Measurements from ENCODE around the gene MIS18A. TPM values are rescaled to one million over a fixed set of nuclear protein-coding genes. Genes with fewer than 3 reads are reported as not detected.

MIS18A gene
- total RNA-seq, 4 donors from 2014 or later = 0.51 to 2.7 (median 0.87) TPM

DNA sequence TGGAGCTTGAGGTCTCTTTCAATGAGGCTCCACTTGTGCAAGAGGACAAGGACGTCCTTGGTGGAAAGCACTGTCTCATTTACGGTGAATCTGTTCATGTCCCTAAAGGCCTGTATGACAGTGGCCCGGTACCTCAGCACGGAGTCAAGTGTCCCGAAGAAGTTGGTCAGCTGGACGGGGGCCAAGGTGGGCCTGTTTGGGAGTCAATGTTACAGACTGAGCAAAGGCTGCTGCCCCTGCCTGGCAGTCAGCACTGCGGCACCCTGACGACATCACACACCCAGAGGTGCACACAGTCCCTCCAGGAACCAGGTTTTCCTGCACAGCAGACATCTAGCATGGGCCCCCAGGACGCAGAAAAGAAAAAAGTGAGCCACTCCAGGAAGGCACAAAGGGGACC lies 38.9 kb upstream of the MIS18A start:
- intact Hi-C loops (cut with DNase I; ENCODE audit: low total_unique reads) (no loop called here), in situ Hi-C loops (cut with MboI; ENCODE audit: low sequenced_read_pairs in 4 of 4) (no loop called here)
- Histone ChIP-seq H3K36me3 (peaks cover 0 to 90% of the 10 kb centered on the region in 2 donors), H3K27me3 (no peaks in the 10 kb centered on the region), H3K9me3 (no peaks in the 10 kb centered on the region), H3K4me3 (no peak overlapping the region), H3K4me1 (no peaks in the 10 kb centered on the region), H3K27ac (no peak overlapping the region)
- TF ChIP-seq, protein P1, sequence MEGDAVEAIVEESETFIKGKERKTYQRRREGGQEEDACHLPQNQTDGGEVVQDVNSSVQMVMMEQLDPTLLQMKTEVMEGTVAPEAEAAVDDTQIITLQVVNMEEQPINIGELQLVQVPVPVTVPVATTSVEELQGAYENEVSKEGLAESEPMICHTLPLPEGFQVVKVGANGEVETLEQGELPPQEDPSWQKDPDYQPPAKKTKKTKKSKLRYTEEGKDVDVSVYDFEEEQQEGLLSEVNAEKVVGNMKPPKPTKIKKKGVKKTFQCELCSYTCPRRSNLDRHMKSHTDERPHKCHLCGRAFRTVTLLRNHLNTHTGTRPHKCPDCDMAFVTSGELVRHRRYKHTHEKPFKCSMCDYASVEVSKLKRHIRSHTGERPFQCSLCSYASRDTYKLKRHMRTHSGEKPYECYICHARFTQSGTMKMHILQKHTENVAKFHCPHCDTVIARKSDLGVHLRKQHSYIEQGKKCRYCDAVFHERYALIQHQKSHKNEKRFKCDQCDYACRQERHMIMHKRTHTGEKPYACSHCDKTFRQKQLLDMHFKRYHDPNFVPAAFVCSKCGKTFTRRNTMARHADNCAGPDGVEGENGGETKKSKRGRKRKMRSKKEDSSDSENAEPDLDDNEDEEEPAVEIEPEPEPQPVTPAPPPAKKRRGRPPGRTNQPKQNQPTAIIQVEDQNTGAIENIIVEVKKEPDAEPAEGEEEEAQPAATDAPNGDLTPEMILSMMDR (IDR thresholded peaks at IDR 0.05 in 4 of 5, conservative IDR thresholded peaks at IDR 0.05 in 1 of 5) = no peak
- DNase-seq (no peak), ATAC-seq (no peak)

DNA sequence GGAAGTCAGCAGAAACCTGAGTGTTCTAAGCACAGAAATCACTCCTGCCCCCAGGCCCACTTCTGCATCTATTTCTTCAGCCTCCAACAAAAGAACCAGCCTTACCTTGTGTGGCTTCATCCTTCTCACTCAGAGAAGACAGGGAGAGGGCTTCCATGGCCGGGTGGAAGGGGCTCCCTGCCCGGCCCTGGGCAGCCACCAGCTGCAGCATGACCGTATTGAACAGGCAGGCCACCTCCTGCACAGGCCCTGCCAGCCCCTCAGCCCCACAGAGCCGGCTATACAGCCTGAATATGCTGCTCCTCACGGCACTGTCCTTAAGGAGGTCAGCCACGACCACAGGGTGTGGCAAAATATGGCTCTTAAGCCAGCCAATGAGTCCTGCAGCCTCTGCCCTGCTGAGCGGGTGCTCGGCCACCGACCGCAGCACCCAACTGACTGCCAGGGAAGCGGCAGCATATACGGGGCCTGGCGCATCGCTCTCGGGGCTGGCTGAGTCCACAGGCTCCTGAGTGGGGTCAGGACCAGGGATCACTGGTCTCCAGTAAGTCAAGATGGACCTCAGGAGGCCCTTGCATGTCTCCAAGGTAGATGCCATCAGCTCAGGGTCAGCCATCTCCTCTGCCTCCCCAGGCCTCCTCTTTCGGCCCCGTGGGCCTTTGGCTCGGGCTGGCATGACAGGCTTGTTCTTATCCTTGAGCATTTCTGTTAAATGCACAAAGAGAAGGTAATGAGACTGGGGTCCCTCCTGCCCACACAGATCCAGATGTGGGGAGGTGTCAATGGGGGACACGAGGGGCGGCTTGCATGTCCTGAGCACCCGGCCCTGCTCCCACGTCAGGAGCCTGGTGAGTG lies 37.7 kb upstream of the MIS18A start:
- in situ Hi-C loops (cut with MboI; ENCODE audit: low sequenced_read_pairs in 4 of 4) = no loop called here
- Histone ChIP-seq H3K4me1 (no peaks in the 10 kb centered on the region), H3K27me3 (no peaks in the 10 kb centered on the region), H3K27ac (no peak overlapping the region), H3K36me3 (peaks cover 0 to 79% of the 10 kb centered on the region in 2 donors), H3K4me3 (no peak overlapping the region), H3K9me3 (no peaks in the 10 kb centered on the region)
- TF ChIP-seq, protein P1 (IDR thresholded peaks at IDR 0.05 in 4 of 5, conservative IDR thresholded peaks at IDR 0.05 in 1 of 5) = no peak
- TF ChIP-seq POLR2A (IDR thresholded peaks at IDR 0.05) = no peak
- no peak for DNase-seq
- intact Hi-C loops (cut with DNase I; ENCODE audit: low total_unique reads) = no loop called here
- ATAC-seq = no peak

DNA sequence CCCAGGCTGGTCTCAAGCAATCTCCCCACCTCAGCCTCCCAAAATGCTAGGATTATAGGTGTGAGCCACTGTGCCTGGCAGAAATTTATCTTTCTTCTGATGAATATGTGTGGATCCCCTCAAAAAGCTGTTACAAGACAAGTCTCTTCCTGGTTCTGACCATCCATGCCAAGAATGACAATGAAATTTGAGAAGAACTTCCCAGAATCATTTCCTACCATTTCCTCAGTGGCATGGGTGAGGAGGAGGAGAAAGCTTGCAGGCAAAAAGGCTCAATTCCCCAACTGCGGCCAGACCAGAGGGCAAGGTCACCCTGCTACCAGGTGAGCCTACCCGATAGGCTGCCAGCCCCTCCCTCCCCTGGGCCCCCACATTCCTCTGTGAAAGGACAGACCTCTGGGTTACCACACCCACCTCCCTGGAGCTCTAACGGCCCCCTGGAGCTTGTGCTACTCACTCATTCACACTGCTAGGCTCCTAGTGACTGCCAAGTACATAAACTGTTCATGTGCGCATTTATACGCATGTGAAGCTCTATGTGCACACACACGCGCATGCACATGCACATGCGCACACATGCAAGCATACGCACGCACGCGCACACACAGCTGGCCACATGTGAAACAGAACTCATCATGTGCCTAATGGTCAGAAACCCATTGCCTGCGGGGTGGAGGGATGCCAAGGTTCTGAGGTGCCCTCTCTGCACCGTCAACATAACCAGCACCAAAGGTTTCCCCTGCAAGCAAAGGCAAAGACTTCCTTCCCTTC lies 36.8 kb upstream of the MIS18A start:
- H3K27me3 ChIP-seq = no peaks in the 10 kb centered on the region
- no peak overlapping the region for H3K27ac ChIP-seq
- no peaks in the 10 kb centered on the region for H3K9me3 ChIP-seq
- in situ Hi-C loops (cut with MboI; ENCODE audit: low sequenced_read_pairs in 4 of 4) = no loop called here
- ATAC-seq (no peak), DNase-seq (no peak)
- no peaks in the 10 kb centered on the region for H3K4me1 ChIP-seq
- no peak overlapping the region for H3K4me3 ChIP-seq
- intact Hi-C loops (cut with DNase I; ENCODE audit: low total_unique reads) = no loop called here
- H3K36me3 ChIP-seq = peaks cover 0 to 70% of the 10 kb centered on the region in 2 donors
- no peak for TF ChIP-seq POLR2A (IDR thresholded peaks at IDR 0.05)
- TF ChIP-seq, protein P1 (IDR thresholded peaks at IDR 0.05 in 4 of 5, conservative IDR thresholded peaks at IDR 0.05 in 1 of 5) = no peak

DNA sequence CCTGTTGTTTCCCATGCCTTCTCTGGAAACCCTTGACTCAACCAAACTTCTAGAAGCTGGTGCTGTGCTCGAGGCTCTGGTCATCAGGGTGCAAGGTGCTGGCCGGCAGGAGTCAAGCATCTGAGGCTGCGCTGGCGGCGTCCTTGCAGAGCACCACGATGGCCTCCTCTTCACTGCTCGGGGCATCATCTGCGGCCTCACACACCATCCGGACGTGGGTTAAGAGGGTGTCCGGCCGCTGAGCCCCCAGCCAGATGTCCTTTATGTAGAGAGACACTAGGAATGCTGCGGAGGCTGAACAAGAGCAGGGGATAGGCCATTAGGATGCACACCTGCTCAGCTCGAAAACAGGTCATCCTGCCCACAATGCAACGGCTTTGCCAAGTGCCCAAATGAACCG lies 36.0 kb upstream of the MIS18A start:
- H3K27ac ChIP-seq = no peak overlapping the region
- no peaks in the 10 kb centered on the region for H3K9me3 ChIP-seq
- ATAC-seq = no peak

More for the DNA sequence above, 36.0 kb upstream of the MIS18A start:
- no peak for DNase-seq
- intact Hi-C loops (cut with DNase I; ENCODE audit: low total_unique reads) (no loop called here), in situ Hi-C loops (cut with MboI; ENCODE audit: low sequenced_read_pairs in 4 of 4) (no loop called here)
- no peak overlapping the region for H3K4me3 ChIP-seq
- peaks cover 0 to 61% of the 10 kb centered on the region in 2 donors for H3K36me3 ChIP-seq
- no peaks in the 10 kb centered on the region for H3K27me3 ChIP-seq
- no peaks in the 10 kb centered on the region for H3K4me1 ChIP-seq
- TF ChIP-seq, protein P1 (IDR thresholded peaks at IDR 0.05 in 4 of 5, conservative IDR thresholded peaks at IDR 0.05 in 1 of 5) = no peak
- no peak for TF ChIP-seq POLR2A (IDR thresholded peaks at IDR 0.05)

Data from gastrocnemius medialis (tissue), 4 donors.